PFSK-1 (cell line): ENCODE data around the gene WBP1.

ENCODE experiments used
- POLR2AphosphoS5 ChIP-seq: IDR thresholded peaks from 2 replicates; pipeline ENCODE4 v1.6.1; 2012; ENCODE audit warnings: low read depth, mild to moderate bottlenecking, control low read depth, low read length, moderate library complexity
- REST ChIP-seq, 2 experiments: IDR thresholded peaks; 2 replicates each; pipeline versions ENCODE4 v1.6.1 to v1.8.0; 2011 to 2012; ENCODE audit warnings: low read depth in 2 of 2, low read length in 2 of 2, control low read depth in 1 of 2, inconsistent platforms in 1 of 2, mild to moderate bottlenecking in 1 of 2, moderate library complexity in 1 of 2; ENCODE audit not compliant: insufficient read depth in 1 of 2

DNA sequence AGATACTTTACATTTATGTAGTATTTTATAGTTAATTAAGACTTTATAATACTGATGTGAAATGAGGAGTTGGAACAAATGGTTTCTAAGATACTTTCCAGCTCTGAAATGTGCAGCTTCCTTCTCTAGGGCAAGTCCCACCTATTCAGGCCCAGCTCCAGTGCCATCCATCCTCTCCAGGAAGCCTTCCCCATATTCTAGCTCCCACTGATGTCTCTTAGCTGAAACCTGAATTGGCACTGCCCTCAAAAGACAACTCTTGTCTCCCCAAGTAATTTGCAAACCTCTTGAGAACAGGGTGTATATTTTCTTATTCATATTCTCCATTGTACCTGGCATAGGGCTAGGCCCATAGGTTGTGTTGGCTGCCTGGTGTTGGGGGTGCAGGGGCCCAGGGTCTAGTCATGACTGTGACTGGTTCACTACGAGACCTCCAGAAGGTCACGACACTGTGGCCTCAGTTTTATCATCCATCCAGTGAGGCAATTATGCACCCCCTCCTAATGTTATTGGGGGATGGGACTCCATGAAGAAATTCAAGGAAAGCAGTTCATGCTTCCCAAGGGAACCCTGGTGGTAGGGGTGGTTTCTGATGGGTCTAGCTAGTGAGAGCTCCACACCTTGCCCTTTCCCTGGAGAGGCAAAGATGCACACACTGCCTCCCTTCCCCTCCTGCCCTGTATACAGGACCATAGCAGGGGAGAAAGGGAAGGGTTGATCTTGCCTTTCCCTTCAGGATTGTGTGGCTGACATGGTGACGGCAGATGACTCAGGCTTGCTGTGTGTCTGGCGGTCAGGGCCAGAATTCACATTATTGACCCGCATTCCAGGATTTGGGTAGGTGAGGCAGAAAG lies 33.9 kb upstream of the WBP1 start:
- no peak; the same call in 1 of the 2 replicates for TF ChIP-seq POLR2AphosphoS5
- TF ChIP-seq REST (IDR thresholded peaks at IDR 0.05; ENCODE audit: insufficient read depth in 1 of 2, low read depth in 2 of 2, low read length in 2 of 2) = no peak
